Prostate gland (tissue), 2 donors: ENCODE data around the gene COL9A2. TPM values are rescaled to one million over a fixed set of nuclear protein-coding genes. Genes with fewer than 3 reads are reported as not detected.

Experiments
- DNase-seq: peaks from one replicate; pipeline ENCODE4 v3.0.0-alpha.2; 2019; ENCODE audit warnings: low spot score
- H3K27ac ChIP-seq, 2 donors: fragments of 200-600 bp; sonication (generic); 2 replicates each; pipeline ENCODE4 v1.5.1; 2017 to 2019
- H3K27me3 ChIP-seq: fragments of 200-600 bp; sonication (generic); replicated peaks from 2 replicates; pipeline ENCODE4 v1.5.1; 2019; ENCODE audit not compliant: insufficient read depth
- H3K36me3 ChIP-seq, 2 donors: fragments of 200-600 bp; sonication (generic); 1 replicate in 1 of 2; 2 replicates in 1 of 2; pipeline versions ENCODE4 v1.5.1 to v1.8.1; 2017 to 2019
- H3K4me1 ChIP-seq: fragments of 200-600 bp; sonication (generic); replicated peaks from 2 replicates; pipeline ENCODE4 v1.5.1; 2019
- H3K4me3 ChIP-seq, 2 donors: fragments of 200-600 bp; sonication (generic); 2 replicates each; pipeline ENCODE4 v1.5.1; 2017 to 2019
- H3K9me3 ChIP-seq: fragments of 200-600 bp; sonication (generic); 2 replicates; pipeline ENCODE4 v1.5.1; 2017
- CTCF ChIP-seq, 4 experiments: fragments of 200-600 bp in 2 of 4; fragments of 450-650 bp in 2 of 4; sonication (generic) in 2 of 4; IDR thresholded peaks; 1 replicate in 3 of 4; 2 replicates in 1 of 4; pipeline ENCODE4 v1.5.1; 2016 to 2019; ENCODE audit warnings: antibody characterized with exemption in 4 of 4, mild to moderate bottlenecking in 2 of 4, moderate library complexity in 2 of 4
- POLR2A ChIP-seq: fragments of 450-650 bp; IDR thresholded peaks from one replicate; pipeline ENCODE4 v1.6.1; 2016; ENCODE audit warnings: antibody characterized with exemption, mild to moderate bottlenecking
- POLR2AphosphoS5 ChIP-seq: sonication (generic); formaldehyde crosslinking; IDR thresholded peaks from one replicate; pipeline ENCODE4 v1.6.1; 2017; ENCODE audit warnings: antibody characterized with exemption
- WGBS: methylation state at CpG from one replicate; pipeline ENCODE4 v1.1.5; 2018; 5-methylcytosine and 5-hydroxymethylcytosine counted together
- intact Hi-C: fragments of 100-400 bp; cut with DNase I; formaldehyde crosslinking; loops from one replicate; pipeline ENCODE4 v1.14.2; 2022
- total RNA-seq, 2 donors: library from RNA; depleted of rRNA; stranded (reverse); fragments of >200 nt; gene quantifications; one replicate each; pipeline ENCODE4 v1.1.0, GENCODE V29; 2016

COL9A2 gene
- total RNA-seq, 2 donors from 2014 or later: 16.1 to 27.6 TPM

- Histone ChIP-seq H3K4me3 (no peak overlapping the region), H3K36me3 (no peaks in the 10 kb centered on the region), H3K27me3 (no peaks in the 10 kb centered on the region), H3K27ac (no peak overlapping the region), H3K4me1 (no peaks in the 10 kb centered on the region), H3K9me3 (no peaks in the 10 kb centered on the region)
- DNase-seq: no peak
- WGBS: 94% methylated on average over 2 of the region's 2 CpGs
- intact Hi-C loops: no loop called here
- TF ChIP-seq POLR2AphosphoS5 (no peak), CTCF (IDR thresholded peaks at IDR 0.05) (no peak), POLR2A (no peak)
Observed at GRCh38 chr1:40274331-40274730, 42.8 kb downstream of the COL9A2 start.

GRCh38 chr1:40273547-40274166 lies 43.4 kb downstream of the COL9A2 start:
- DNase-seq: no peak
- H3K4me3 ChIP-seq: no peak overlapping the region
- TF ChIP-seq CTCF (IDR thresholded peaks at IDR 0.05) (no peak), POLR2AphosphoS5 (no peak), POLR2A (no peak)
- H3K36me3 ChIP-seq: no peaks in the 10 kb centered on the region
- no peak overlapping the region for H3K27ac ChIP-seq
- no peaks in the 10 kb centered on the region for H3K4me1 ChIP-seq
- H3K9me3 ChIP-seq: no peaks in the 10 kb centered on the region
- H3K27me3 ChIP-seq: no peaks in the 10 kb centered on the region
- 89% methylated on average over 4 of the region's 4 CpGs for WGBS
- intact Hi-C loops: no loop called here

- H3K36me3 ChIP-seq: no peaks in the 10 kb centered on the region
- no peak for DNase-seq
Observed at GRCh38 chr1:40272653-40273213, 44.4 kb downstream of the COL9A2 start.

GRCh38 chr1:40270152-40270834 lies 46.8 kb downstream of the COL9A2 start:
- Histone ChIP-seq H3K27ac (no peak overlapping the region), H3K27me3 (no peaks in the 10 kb centered on the region), H3K9me3 (no peaks in the 10 kb centered on the region), H3K4me3 (no peak overlapping the region), H3K4me1 (no peaks in the 10 kb centered on the region), H3K36me3 (no peaks in the 10 kb centered on the region)
- no peak for DNase-seq
- 73% methylated on average over 3 of the region's 3 CpGs for WGBS
- TF ChIP-seq POLR2A: no peak
- TF ChIP-seq POLR2AphosphoS5: no peak
- no peak for TF ChIP-seq CTCF (IDR thresholded peaks at IDR 0.05)
- intact Hi-C loops: no loop called here

More at GRCh38 chr1:40272653-40273213, 44.4 kb downstream of the COL9A2 start:
- Histone ChIP-seq H3K4me3 (no peak overlapping the region), H3K27ac (no peak overlapping the region), H3K4me1 (no peaks in the 10 kb centered on the region), H3K9me3 (no peaks in the 10 kb centered on the region), H3K27me3 (no peaks in the 10 kb centered on the region)
- TF ChIP-seq CTCF (IDR thresholded peaks at IDR 0.05) (no peak), POLR2AphosphoS5 (no peak), POLR2A (no peak)
- intact Hi-C loops: no loop called here
- WGBS: 95% methylated on average over 3 of the region's 3 CpGs
